ENCODE data around the gene CHRNB2.

The CHRNB2 gene

DNA sequence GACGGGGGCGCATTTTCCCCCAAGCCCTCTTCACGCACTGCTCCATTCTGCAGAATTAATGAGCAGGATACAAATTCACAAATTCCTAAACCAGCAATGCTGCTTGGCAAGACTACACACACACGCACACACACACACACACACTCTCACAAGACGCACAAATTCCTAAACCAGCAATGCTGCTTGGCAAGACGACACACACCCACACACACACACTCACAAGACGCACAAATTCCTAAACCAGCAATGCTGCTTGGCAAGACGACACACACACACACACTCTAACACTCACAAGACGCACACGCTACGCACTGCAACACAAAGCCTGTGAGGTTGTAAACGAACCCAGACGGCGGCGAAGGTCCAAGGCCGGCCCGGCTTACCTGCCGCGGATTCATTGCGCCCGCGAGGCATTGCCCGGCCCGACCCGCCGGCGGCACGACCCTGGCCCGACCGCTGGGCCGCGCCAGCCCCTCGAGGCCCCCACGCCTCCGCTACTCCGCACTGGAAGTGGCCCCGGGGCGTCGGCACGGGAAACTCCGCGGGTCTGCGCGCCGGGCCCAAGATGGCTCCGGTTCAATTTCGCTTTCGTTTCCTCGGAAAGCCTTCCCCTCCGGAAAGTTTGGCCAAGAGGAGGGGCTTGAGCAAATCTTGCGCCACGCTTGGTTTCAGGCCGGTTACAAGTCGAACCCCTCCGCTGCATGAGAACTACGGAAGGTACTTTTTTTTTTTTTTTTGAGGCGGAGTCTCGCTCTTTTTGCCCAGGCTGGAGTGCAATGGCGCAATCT is 40.2 kb downstream of the CHRNB2 start, which contains the start of gene ADAR:
Gene ADAR (minus strand): TSS at position 578 of the 788 bp plus-strand sequence. CDS start 180 bp downstream, at position 398.
- in situ Hi-C loops (cut with MboI; ENCODE audit: low sequenced_read_pairs), result no loop called here

DNA sequence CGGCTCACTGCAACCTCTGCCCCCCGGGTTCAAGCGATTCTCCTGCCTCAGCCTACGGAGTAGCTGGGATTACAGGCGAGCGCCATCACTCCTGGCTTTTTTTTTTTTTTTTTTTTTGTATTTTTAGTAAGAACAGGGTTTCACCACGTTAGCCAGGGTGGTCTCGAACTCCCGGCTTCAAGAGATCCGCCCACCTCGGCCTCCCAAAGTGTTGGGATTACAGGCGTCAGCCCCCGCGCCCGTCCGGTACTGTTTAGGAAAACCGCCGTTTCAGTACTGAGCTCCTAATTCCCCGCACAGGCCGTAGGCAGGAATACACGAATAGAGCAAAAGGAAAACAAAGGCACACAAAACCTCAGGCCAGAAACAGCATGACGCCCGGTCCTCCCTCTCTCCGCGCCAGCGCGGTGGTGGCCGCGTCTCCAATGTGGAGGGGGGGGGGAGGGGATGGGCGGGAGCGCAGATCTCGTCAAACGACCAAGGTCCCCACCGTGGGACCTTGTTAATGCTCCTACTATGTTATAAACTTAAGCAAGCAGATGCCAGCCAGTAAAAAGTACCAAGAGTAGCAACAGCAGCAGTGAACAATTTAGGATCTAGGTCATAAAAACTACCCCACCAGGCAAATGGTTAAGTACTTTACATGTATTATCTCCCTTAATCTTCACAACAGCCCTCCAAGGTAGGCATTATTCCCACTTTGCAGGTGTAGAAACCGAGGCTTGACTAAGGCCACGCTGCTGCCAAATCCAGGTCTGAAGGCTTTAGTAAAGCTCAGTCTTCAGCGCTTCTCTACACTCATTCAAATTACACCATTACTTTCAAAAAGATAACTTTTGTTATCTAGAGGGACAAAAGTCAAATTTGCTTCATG is 41.1 kb downstream of the CHRNB2 start:
- in situ Hi-C loops (cut with MboI; ENCODE audit: low sequenced_read_pairs), result no loop called here

GRCh38 chr1:154609398-154610380 is 42.1 kb downstream of the CHRNB2 start:
- in situ Hi-C loops (cut with MboI; ENCODE audit: low sequenced_read_pairs), result no loop called here

DNA sequence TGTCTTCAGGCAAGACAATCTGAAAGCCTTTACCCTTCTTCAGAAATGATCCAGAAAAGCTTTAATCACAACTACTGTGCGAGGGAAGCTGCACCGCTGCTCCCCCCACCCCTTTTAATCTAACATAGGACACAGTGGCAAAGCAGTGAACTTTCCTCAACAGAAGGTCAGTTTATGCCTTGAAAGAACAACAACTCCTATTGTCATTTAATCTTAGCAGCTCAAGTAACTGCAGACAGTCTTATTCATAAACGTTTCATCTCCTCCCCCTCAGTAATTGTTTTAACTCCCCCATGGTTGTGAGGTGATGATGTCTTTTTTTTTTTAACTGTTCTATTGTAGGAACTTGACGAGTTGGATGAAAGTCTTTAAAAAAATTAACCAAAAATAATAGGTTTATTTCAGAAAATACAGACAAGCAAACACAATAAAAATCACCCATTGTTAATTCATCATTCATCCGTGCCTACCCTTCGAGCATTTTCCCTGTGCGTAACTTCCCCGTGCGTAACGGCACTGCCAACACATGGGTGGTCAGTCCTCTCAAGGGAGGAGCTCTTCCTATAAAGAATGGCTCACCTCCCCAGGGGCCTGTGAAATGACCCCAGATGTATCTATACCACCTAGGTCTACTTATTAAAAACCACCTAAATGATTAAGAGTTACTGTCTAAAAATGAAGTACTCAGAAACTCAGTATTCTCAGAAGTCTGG is 43.7 kb downstream of the CHRNB2 start:
- in situ Hi-C loops (cut with MboI; ENCODE audit: low sequenced_read_pairs), result no loop called here

- in situ Hi-C loops (cut with MboI; ENCODE audit: low sequenced_read_pairs), result no loop called here
These were observed 46.7 kb downstream of the CHRNB2 start for GRCh38 chr1:154614247-154614646.

GRCh38 chr1:154614901-154615300 is 47.3 kb downstream of the CHRNB2 start:
- in situ Hi-C loops (cut with MboI; ENCODE audit: low sequenced_read_pairs), result no loop called here

DNA sequence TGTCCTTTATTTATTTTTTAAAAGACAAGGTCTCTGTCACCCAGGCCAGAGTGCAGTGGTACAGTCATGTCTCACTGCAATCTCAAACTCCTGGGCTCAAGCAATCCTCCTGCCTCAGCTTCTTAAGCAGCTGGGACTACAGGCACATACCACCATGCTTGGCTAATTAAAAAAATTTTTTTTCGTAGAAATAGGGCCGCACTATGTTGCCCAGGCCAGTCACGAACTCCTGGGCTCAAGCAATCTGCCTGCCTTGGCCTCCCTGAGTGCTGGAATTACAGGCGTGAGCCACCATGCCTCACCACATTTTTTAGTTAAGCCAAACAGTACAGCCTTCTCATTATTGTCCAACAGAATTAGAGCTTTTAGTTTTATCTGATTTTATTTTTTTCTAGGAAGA is 47.8 kb downstream of the CHRNB2 start:
- in situ Hi-C loops (cut with MboI; ENCODE audit: low sequenced_read_pairs), result no loop called here

DNA sequence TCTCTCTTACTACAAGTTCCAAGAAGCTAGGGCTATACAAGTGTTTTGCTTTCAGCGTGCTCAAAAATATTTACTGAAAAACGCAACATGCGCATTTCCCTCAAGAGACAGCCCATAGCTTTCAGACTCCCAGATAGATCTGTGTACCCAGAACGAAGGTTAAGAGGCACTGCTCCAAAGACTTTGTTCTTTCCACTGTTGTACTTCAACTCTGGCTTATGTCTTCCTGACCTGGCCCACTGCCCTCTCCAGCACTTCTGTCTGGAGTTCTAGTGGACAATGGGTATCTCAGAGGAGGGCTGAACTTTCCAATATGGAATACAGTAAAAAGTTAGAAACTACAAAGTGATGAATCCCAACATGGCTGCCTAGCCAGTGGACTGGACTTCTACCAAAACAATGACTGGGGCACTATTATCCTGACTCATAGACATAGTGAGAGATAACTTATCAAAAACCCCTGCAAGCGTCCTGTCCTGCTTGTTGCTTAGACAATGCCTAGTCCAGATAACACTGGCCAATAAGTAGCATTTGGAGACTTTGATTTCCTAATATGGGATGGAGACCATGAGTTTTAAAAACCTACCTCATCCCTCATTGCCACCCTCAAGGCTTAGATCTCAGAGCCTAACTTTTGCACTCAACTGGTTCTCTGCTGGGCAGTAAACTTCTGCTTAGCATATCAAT is 49.2 kb downstream of the CHRNB2 start:
- in situ Hi-C loops (cut with MboI; ENCODE audit: low sequenced_read_pairs), result no loop called here

DNA sequence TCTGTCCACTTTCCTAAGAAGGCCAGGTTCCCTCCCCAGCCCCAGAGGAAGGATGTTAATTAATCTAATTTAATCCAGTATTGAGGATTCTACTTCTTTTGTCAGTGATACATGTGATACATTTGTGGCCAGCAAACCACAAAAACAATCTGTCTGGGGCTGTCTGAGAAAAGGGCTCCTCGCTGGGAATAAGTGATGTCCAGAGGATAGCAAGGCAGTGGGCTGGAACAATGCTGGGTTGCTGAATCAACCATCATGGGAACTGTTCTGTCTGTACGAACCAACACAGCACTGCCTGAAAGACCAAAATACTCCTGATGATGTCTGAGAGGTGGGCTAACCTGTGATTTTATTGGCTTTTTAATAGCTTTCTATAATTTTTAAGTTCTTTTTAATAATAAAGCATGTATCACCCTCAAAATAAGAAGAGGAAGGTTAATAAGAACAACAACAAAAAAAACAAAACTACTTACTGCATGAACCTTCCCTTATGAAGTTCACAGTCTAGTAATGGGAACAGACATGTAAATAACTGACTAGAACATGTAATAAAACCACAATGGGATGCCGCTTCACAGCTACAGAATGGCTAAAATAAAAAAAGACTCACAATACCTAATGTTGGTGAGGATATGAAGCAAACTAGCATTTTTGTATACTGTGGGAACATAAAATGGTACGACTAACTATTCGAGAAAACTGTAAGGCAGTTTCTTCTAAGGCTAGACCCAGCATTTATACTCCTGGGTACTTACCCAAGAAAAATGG is 51.8 kb downstream of the CHRNB2 start:
- in situ Hi-C loops (cut with MboI; ENCODE audit: low sequenced_read_pairs), result no loop called here

DNA sequence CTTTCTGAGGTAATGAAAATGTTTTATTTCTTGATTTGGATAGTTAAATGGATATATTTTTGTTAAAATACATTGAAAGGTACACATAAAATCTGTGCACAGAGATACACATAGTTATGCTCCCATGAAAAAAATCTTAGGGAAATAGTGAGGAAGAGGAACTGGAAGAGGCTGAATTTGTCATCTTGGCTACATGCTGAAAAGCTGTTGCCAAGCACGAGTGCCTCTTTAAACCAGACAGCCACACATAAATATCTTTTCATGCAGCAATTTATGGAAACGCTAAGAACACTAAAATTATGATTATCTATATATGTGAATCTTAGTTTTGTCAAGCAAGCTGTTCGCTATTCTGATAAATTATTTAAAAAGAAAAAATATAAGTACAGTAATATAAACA is 53.2 kb downstream of the CHRNB2 start:
- in situ Hi-C loops (cut with MboI; ENCODE audit: low sequenced_read_pairs), result no loop called here

DNA sequence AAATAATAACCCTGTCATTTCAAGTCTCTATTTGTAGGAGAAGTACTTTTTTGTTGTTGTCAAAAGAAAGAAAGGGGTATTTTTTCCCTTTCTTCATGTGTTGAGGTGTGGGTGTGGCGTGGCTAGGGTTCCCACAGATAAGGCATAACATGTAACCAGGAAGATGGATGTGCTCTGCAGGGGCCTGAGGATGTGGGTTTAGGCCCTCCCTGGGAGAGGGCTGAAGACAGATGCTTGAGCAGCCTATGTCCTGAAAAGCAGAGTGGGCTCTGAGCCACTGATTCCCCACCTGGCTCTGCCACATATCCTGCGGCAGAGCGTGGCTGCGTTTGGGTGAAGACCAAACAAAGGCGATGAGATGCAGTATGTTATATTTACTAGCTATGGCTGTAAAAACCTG is 54.3 kb downstream of the CHRNB2 start:
- in situ Hi-C loops (cut with MboI; ENCODE audit: low sequenced_read_pairs), result no loop called here

GRCh38 chr1:154622503-154623039 is 55.0 kb downstream of the CHRNB2 start:
- in situ Hi-C loops (cut with MboI; ENCODE audit: low sequenced_read_pairs), result no loop called here

GRCh38 chr1:154623358-154623757 is 55.8 kb downstream of the CHRNB2 start:
- in situ Hi-C loops (cut with MboI; ENCODE audit: low sequenced_read_pairs), result no loop called here

DNA sequence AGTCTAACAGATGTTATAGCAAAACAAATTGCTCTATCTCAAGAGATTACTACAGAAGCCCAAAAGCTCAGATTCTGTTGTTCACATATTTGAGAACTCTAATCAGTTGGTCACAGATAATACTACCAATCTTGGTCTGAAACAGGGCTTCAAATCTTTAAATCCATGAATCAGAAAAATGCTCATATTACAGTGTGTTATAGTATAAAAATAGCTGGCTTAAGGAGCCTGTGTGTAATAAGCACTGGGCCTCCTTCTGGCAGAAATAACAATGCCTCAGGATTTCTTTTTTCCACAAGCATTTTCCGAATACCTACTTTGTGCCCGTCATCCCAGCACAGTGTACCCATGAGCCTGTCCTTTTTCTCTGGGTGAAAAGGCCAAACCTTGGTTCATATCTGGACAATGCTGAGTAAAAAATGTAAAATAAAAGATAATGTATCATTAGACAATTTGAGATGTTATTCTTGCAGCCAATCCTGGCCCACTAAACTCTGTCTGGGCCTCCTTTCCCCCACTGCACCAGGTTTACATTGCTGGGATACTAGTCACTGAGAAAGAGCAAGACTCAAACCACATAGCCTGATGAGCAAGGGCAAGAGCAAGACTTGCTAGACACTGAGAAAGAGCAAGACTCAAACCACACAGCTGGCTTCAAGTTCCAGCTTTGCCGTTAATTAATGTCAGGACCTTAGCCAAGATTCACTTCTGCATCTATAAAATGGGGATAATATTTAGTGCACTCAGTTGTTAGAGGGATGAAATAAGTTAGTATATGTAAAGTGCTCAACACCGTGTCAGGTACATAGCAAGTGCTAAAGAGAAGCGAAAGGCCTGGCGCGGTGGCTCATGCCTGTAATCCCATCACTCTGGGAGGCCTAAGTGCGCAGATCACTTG is 57.4 kb downstream of the CHRNB2 start:
- in situ Hi-C loops (cut with MboI; ENCODE audit: low sequenced_read_pairs), result no loop called here

GRCh38 chr1:154626456-154627256 is 59.1 kb downstream of the CHRNB2 start:
- in situ Hi-C loops (cut with MboI; ENCODE audit: low sequenced_read_pairs), result no loop called here

- in situ Hi-C loops (cut with MboI; ENCODE audit: low sequenced_read_pairs), result no loop called here
These were observed 59.9 kb downstream of the CHRNB2 start for GRCh38 chr1:154627257-154628120.
